GM12891 (cell line): ENCODE measurements around the gene RELT.

Experiments used
- DNase-seq: peaks from one replicate; pipeline ENCODE4 v3.0.0; 2011; ENCODE audit warnings: low spot score; ENCODE audit not compliant: insufficient read length
- FAIRE-seq: peaks from 2 replicates; lab custom pipeline; 2011; peaks lifted over from hg19 to GRCh38; lab: Jason Lieb, UNC
- PAX5 ChIP-seq: IDR thresholded peaks from 2 replicates; pipeline ENCODE4 v1.6.1; 2011; ENCODE audit warnings: low read length, moderate library complexity, mild to moderate bottlenecking; ENCODE audit not compliant: insufficient read depth, severe bottlenecking
- POLR2A ChIP-seq: IDR thresholded peaks from 2 replicates; pipeline ENCODE4 v1.6.1; 2011; ENCODE audit warnings: low read depth, low read length, control low read depth
- POLR2AphosphoS5 ChIP-seq: IDR thresholded peaks from 2 replicates; pipeline ENCODE4 v1.6.1; 2011; ENCODE audit warnings: low read depth, low read length, control low read depth
- POU2F2 ChIP-seq: IDR thresholded peaks from 2 replicates; pipeline ENCODE4 v1.6.1; 2011; ENCODE audit warnings: low read depth, mild to moderate bottlenecking, control low read depth, low read length, moderate library complexity
- SPI1 ChIP-seq: IDR thresholded peaks from 2 replicates; pipeline ENCODE4 v1.6.1; 2011; ENCODE audit warnings: low read depth, low read length, control low read depth
- TAF1 ChIP-seq: IDR thresholded peaks from 2 replicates; pipeline ENCODE4 v1.6.1; 2011; ENCODE audit warnings: low read depth, low read length, control low read depth

The RELT gene

GRCh38 chr11:73382183-73382582, 6.0 kb downstream of the RELT start:
- TF ChIP-seq SPI1 (no peak), POLR2A (no peak), POLR2AphosphoS5 (no peak), PAX5 (no peak)
- FAIRE-seq (no peak), DNase-seq (no peak)

GRCh38 chr11:73382747-73383146, 6.5 kb downstream of the RELT start:
- no peak for DNase-seq
- no peak for TF ChIP-seq SPI1
- TF ChIP-seq POU2F2, result no peak
- no peak for TF ChIP-seq PAX5
- no peak for TF ChIP-seq POLR2A
- TF ChIP-seq POLR2AphosphoS5, result no peak; the same call in 1 of the 2 replicates
- no peak for TF ChIP-seq TAF1
- no peak for FAIRE-seq

DNA sequence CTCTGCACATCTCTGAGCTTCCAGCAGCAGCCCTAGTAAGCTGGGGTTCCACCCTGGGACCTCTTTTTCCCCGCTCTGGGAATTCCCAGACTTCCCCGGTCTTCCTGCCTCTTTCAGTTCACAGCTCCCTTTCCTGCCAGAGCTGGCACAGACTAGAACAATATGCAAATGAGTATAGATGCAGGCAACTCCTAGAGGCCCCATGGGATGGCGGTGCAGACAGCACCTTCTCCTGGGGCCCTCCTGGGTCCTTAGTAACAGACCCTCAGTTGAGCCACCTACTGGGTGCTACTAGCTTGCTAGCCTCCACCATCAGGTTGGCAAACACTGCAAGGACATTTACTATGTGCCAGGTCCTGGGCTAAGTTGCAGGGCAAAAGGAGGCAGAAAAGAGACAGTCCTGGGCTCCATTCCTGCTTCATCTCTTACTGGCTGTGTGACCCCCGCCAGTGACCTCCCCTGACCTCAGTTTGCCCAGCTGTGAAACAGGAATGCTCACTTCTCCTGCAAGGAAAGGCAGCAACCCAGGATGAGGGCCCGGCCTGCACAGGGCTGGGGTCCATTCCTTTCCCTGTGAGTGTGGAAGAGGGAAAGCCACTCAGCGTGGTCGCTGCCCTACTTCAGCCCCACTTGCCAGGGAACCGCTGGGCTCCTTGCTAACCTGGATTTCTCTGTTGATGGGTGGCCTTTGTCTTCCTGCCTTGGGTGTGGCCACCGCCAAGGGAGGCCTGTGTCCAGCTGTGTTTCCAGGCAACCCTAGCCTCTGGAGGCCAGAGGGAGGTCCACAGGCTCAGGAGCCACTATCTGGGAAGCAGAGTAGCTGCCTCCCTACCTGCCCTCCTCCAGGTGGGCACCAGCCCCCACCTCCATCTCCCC, 7.3 kb downstream of the RELT start:
- DNase-seq, result no peak
- peak; percentile 80; the same call in 1 of the 2 replicates for TF ChIP-seq POU2F2
- TF ChIP-seq POLR2AphosphoS5, result no peak
- no peak for TF ChIP-seq PAX5
- TF ChIP-seq TAF1, result no peak
- TF ChIP-seq SPI1, result no peak
- peak; percentile 54 for FAIRE-seq

DNA sequence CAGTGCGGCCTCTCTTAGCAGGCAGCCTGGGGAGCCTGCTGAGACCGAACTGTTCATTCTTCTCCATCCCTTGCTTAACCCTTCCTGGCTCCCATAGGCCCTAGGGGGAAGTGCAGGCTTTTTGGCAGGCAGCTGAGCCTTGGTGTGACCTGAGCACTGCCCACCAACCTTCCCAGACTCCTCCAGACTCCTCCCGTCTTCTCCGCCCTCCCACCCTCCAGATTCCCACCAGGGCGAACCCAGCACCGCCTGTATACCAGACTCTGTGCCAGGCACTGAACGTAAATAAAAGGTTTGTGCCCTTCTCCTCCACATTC, 7.9 kb downstream of the RELT start:
- no peak for FAIRE-seq
- DNase-seq, result no peak
- no peak for TF ChIP-seq POLR2AphosphoS5

GRCh38 chr11:73384531-73384871, 8.3 kb downstream of the RELT start:
- FAIRE-seq (no peak), DNase-seq (no peak)
- TF ChIP-seq POLR2AphosphoS5, result no peak
- TF ChIP-seq POLR2A, result no peak
- no peak for TF ChIP-seq POU2F2
- no peak for TF ChIP-seq TAF1
- TF ChIP-seq SPI1, result no peak
- no peak for TF ChIP-seq PAX5

- peak; percentile 71 for FAIRE-seq
- TF ChIP-seq SPI1 (peak; percentile 80), PAX5 (no peak), POU2F2 (no peak), POLR2AphosphoS5 (0 out of 2 replicates have a peak, but pooled peaks have one; percentile 13), POLR2A (no peak), TAF1 (no peak)
- DNase-seq, result peak; percentile 82
Measured at GRCh38 chr11:73384872-73385689, 8.9 kb downstream of the RELT start.

DNA sequence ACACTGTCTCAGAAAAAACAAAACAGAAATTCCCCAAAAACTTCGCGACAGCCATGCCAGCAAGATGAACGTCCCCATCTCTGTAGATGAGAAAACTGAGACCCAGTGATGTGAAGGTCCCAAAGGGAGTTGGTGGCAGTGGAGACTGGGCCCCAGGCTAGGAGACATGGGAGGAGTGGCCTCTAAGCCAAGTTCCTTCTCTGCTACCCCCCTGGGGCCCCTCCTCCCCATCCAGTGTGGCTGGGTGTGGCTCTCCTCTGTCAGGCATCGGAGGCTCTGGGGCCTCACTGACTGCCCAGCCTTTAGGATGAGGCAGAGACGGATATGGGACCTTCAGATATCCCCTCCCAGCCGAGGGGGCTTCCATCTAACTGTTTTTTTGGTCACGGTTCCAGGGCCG, 9.8 kb downstream of the RELT start:
- peak; percentile 64 for DNase-seq
- TF ChIP-seq TAF1 (no peak), SPI1 (no peak), POU2F2 (no peak), PAX5 (no peak)
- peak; percentile 57 for FAIRE-seq

DNA sequence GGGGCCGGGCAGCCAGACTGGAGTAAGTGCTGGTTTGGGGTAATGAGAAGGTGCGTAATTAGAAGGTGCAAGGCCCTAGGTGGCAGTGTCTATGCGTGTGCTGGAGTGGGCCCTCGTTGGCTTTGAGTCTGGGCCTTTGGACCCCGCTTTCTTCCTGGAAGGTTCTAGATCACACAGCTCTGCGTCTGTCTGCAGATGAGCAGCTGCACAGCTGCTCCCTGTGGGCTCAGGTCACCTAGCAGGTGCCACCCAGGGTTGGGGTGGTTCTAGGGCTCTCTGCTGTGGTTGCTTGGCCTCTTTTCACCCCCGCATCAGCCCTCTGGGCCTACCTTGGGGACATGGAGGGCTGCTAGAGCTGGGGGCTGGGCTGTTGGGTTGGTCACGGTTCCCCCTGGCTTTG, 10.3 kb downstream of the RELT start:
- TF ChIP-seq POLR2AphosphoS5, result no peak
- TF ChIP-seq SPI1, result no peak
- no peak for TF ChIP-seq POLR2A
- TF ChIP-seq PAX5, result no peak
- no peak for TF ChIP-seq POU2F2
- TF ChIP-seq TAF1, result no peak
- no peak for FAIRE-seq
- DNase-seq, result no peak

DNA sequence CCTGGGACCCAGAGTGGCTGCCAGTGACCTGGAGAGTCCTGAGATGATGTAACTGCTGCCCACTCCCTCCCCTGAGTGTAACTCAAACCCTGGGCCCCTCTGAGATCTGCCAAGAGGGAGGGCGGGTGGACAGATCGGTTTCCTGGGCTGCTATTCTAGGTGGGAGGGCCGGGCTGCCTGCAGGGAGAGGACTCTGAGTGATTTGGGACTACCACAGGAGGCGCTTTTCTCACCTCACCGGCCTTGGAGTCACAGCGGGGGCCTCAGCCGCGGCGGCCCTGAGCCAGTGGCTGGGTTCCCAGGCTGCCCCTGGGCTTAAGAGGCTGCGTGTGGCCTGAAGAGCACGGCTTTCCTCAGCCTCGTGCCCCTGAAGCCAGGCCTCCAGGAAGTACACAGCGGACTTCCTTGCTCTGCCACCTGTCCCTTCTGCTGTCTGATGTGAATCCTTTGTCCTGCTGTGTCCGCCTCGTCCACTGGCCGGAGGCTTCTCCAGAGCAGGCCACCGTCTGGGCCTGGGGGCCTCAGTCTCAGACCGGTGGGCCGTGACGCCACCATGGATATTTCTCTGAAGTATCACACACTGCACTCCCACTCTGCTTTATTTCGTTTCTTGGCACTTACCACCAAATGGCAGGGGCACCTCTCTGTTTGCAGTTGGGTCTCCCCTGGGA, 11.5 kb downstream of the RELT start:
- TF ChIP-seq TAF1 (no peak), PAX5 (no peak), POU2F2 (no peak), POLR2AphosphoS5 (no peak), POLR2A (no peak), SPI1 (no peak)
- DNase-seq (no peak), FAIRE-seq (peak; percentile 26)
